ENCODE results near the gene CD1C. TPM values are rescaled to one million over a fixed set of nuclear protein-coding genes. Genes with fewer than 3 reads are reported as not detected.

Gene CD1C
- total and polyA plus RNA-seq, 2 donors (not counting 3 experiments of a cell fraction or from before 2014, with no cell fraction given): not detected

- H3K4me1 ChIP-seq (ENCODE audit: control insufficient read depth, extremely low read depth, insufficient read depth, low read length): no peaks in the 10 kb centered on the region
- no peaks in the 10 kb centered on the region for H3K9me3 ChIP-seq (replicated peaks; ENCODE audit: control insufficient read depth, insufficient read depth, low read length)
- H3K4me3 ChIP-seq (replicated peaks in 1 of 3; ENCODE audit: insufficient read depth in 1 of 3, low read depth in 1 of 3, low read length in 3 of 3): no peak overlapping the region
- H3K27ac ChIP-seq (ENCODE audit: insufficient read depth, low read depth, low read length): no peak overlapping the region
- no peaks in the 10 kb centered on the region for H3K36me3 ChIP-seq (ENCODE audit: control insufficient read depth in 2 of 2, extremely low read depth in 1 of 2, insufficient read depth in 2 of 2, low read length in 2 of 2)
- intact Hi-C loops (cut with micrococcal nuclease) (no loop called here), dilution Hi-C loops (cut with MboI; ENCODE audit: extremely low pct_ligation_motif_present, low sequenced_read_pairs) (no loop called here)
- ChIA-PET POLR2A (no interaction called here), CTCF (no interaction called here)
- no peak for DNase-seq (ENCODE audit: low read depth, low spot score)
- H4K20me1 ChIP-seq (replicated peaks; ENCODE audit: control insufficient read depth, extremely low read depth, insufficient read depth, low read length): no peaks in the 10 kb centered on the region
- H3K27me3 ChIP-seq (ENCODE audit: control insufficient read depth in 2 of 2, insufficient read depth in 2 of 2, low read length in 2 of 2): no peaks in the 10 kb centered on the region
- no TSS peak for BruUV-seq (replicated peaks)
- no peak overlapping the region for H3K9ac ChIP-seq (replicated peaks; ENCODE audit: extremely low read depth, insufficient read depth, low read length)
- H2AFZ ChIP-seq (ENCODE audit: low read depth, low read length): no peak overlapping the region
- H3K9me1 ChIP-seq (replicated peaks; ENCODE audit: control insufficient read depth, extremely low read depth, insufficient read depth, low read length): no peaks in the 10 kb centered on the region
- H3K79me2 ChIP-seq (ENCODE audit: control insufficient read depth, insufficient read depth, low read length): no peaks in the 10 kb centered on the region
- no peak overlapping the region for H3K4me2 ChIP-seq (ENCODE audit: insufficient read depth, low read length)
- TF ChIP-seq POLR2A (IDR thresholded peaks at IDR 0.05; ENCODE audit: low read depth, low read length) (no peak), MYC (IDR thresholded peaks at IDR 0.05; ENCODE audit: low read depth, low read length) (no peak), POLR2AphosphoS5 (IDR thresholded peaks at IDR 0.05; ENCODE audit: insufficient read depth, low read depth, low read length) (no peak), GATA2 (IDR thresholded peaks at IDR 0.05; ENCODE audit: insufficient read depth, insufficient read length, low read depth, low read length) (no peak), FOS (IDR thresholded peaks at IDR 0.05; ENCODE audit: borderline replicate concordance, insufficient read depth, low read length) (no peak), JUN (IDR thresholded peaks at IDR 0.05; ENCODE audit: borderline replicate concordance, insufficient read depth, insufficient read length, low read depth) (no peak), EZH2 (IDR thresholded peaks at IDR 0.05; ENCODE audit: borderline replicate concordance, low read depth, low read length, severe bottlenecking) (no peak), MAX (IDR thresholded peaks at IDR 0.05; ENCODE audit: insufficient read depth, insufficient read length) (no peak)
- TF ChIP-seq, protein P1, sequence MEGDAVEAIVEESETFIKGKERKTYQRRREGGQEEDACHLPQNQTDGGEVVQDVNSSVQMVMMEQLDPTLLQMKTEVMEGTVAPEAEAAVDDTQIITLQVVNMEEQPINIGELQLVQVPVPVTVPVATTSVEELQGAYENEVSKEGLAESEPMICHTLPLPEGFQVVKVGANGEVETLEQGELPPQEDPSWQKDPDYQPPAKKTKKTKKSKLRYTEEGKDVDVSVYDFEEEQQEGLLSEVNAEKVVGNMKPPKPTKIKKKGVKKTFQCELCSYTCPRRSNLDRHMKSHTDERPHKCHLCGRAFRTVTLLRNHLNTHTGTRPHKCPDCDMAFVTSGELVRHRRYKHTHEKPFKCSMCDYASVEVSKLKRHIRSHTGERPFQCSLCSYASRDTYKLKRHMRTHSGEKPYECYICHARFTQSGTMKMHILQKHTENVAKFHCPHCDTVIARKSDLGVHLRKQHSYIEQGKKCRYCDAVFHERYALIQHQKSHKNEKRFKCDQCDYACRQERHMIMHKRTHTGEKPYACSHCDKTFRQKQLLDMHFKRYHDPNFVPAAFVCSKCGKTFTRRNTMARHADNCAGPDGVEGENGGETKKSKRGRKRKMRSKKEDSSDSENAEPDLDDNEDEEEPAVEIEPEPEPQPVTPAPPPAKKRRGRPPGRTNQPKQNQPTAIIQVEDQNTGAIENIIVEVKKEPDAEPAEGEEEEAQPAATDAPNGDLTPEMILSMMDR (IDR thresholded peaks at IDR 0.05; ENCODE audit: extremely low read depth in 1 of 2, insufficient read depth in 1 of 2, low read depth in 1 of 2, low read length in 2 of 2): no peak
- FAIRE-seq: no peak
Measured at GRCh38 chr1:158310623-158311022, 20.9 kb downstream of the CD1C start.
